CD4-positive, alpha-beta T cell (primary cell): ENCODE results near the gene MAN1A2. TPM values are rescaled to one million over a fixed set of nuclear protein-coding genes. Genes with fewer than 3 reads are reported as not detected.

ENCODE experiments used
- ATAC-seq: fragments of 200-7000 bp; cut with Tn5 transposase; one replicate; pipeline ENCODE4 v1.10.0; 2022; ENCODE audit warnings: mild to moderate bottlenecking; ENCODE audit not compliant: poor library complexity
- CTCF ChIA-PET: fragments of 350-600 bp; sonication (Branson Sonifier 250); formaldehyde crosslinking; loops from one replicate; lab custom pipeline; 2021; ENCODE audit warnings: antibody characterized with exemption, inconsistent platforms; lab: Charles Lee
- POLR2A ChIA-PET: fragments of 350-600 bp; sonication (Branson Sonifier 250); formaldehyde crosslinking; loops from one replicate; lab custom pipeline; 2021; ENCODE audit warnings: antibody characterized with exemption, inconsistent platforms; lab: Charles Lee
- DNase-seq, 14 experiments: peaks; one replicate each; pipeline ENCODE4 v3.0.0-alpha.2; 2013 to 2020; ENCODE audit warnings: mixed read lengths in 2 of 14
- H3K27ac ChIP-seq, 2 donors: one replicate each; pipeline versions ENCODE4 v1.5.1 to v1.7.0; 2013; ENCODE audit warnings: low read length in 2 of 2, low read depth in 1 of 2, mild to moderate bottlenecking in 1 of 2
- H3K27me3 ChIP-seq, 2 experiments: 1 replicate in 1 of 2; 2 replicates in 1 of 2; pipeline versions ENCODE4 v1.6.1 to v1.7.0; 2013; ENCODE audit warnings: low read length in 2 of 2, control low read depth in 1 of 2, mild to moderate bottlenecking in 1 of 2, moderate library complexity in 1 of 2; ENCODE audit not compliant: insufficient read depth in 2 of 2, control insufficient read depth in 1 of 2
- H3K36me3 ChIP-seq: one replicate; pipeline ENCODE4 v1.6.1; 2013; ENCODE audit warnings: low read length, control low read depth; ENCODE audit not compliant: insufficient read depth
- H3K4me1 ChIP-seq: one replicate; pipeline ENCODE4 v1.6.1; 2013; ENCODE audit warnings: low read length, control low read depth; ENCODE audit not compliant: insufficient read depth
- H3K4me3 ChIP-seq: one replicate; pipeline ENCODE4 v1.5.1; 2013; ENCODE audit warnings: mild to moderate bottlenecking, low read length, moderate library complexity
- H3K9me3 ChIP-seq, 2 experiments: 1 replicate in 1 of 2; 2 replicates in 1 of 2; pipeline versions ENCODE4 v1.6.1 to v1.7.0; 2013; ENCODE audit warnings: low read length in 2 of 2, mild to moderate bottlenecking in 2 of 2, control low read depth in 1 of 2, moderate library complexity in 1 of 2; ENCODE audit not compliant: control insufficient read depth in 1 of 2, insufficient read depth in 1 of 2
- H3K27ac Mint-ChIP-seq: one replicate; pipeline ENCODE4 v1.8.0; 2020; ENCODE audit warnings: mixed read lengths
- H3K27me3 Mint-ChIP-seq: one replicate; pipeline ENCODE4 v1.8.0; 2021; ENCODE audit warnings: mixed read lengths
- H3K36me3 Mint-ChIP-seq: one replicate; pipeline ENCODE4 v1.8.0; 2021; ENCODE audit warnings: low read depth, mixed read lengths
- H3K4me1 Mint-ChIP-seq: one replicate; pipeline ENCODE4 v1.8.0; 2021; ENCODE audit warnings: low read depth, mixed read lengths
- H3K4me3 Mint-ChIP-seq: one replicate; pipeline ENCODE4 v1.8.0; 2020; ENCODE audit warnings: mild to moderate bottlenecking, mixed read lengths
- H3K9me3 Mint-ChIP-seq: one replicate; pipeline ENCODE4 v1.8.0; 2020; ENCODE audit warnings: mixed read lengths
- CTCF ChIP-seq: fragments of 200-600 bp; IDR thresholded peaks from one replicate; pipeline ENCODE4 v1.8.0; 2022; ENCODE audit warnings: antibody characterized with exemption, mild to moderate bottlenecking
- intact Hi-C, 2 experiments: fragments of 100-400 bp; cut with DNase I in 1 of 2; cut with micrococcal nuclease in 1 of 2; formaldehyde crosslinking; loops; one replicate each; pipeline versions ENCODE4 v1.15.1 to v1.9.0; 2023 to 2025; cut with DNase I, micrococcal nuclease
- total RNA-seq, 174 experiments: library from RNA in 2 of 174; stranded (reverse) in 2 of 174; gene quantifications; one replicate each; pipeline ENCODE4 v1.2.3 and lab custom pipeline; 2021 to 2026

Gene MAN1A2
- total RNA-seq, 2 experiments from 2014 or later, result 45.6 to 49.7 TPM

- ChIA-PET CTCF (interaction anchor here (1.5 kb wide), 1 partner anchor 13 kb away, joined by 3 read pairs; no protein-coding TSS in a partner anchor), POLR2A (no interaction called here)
- ATAC-seq (no peak), DNase-seq (no peak)
- H3K27ac ChIP-seq, result no peak overlapping the region
- H3K36me3 ChIP-seq, result peaks cover 19% of the 10 kb centered on the region
- H3K27me3 ChIP-seq, result no peaks in the 10 kb centered on the region
- intact Hi-C loops, result loop anchor here in 1 of 2 experiments (10.0 kb wide), 1 partner anchor 112 kb away; no protein-coding TSS in a partner anchor
- Mint-ChIP-seq H3K9me3 (peaks cover 11% of the 10 kb centered on the region), H3K4me1 (no peaks in the 10 kb centered on the region), H3K4me3 (no peak overlapping the region), H3K27ac (no peak overlapping the region), H3K27me3 (no peaks in the 10 kb centered on the region), H3K36me3 (peaks cover 67% of the 10 kb centered on the region)
- H3K4me1 ChIP-seq, result no peaks in the 10 kb centered on the region
- no peak for TF ChIP-seq CTCF
- no peak overlapping the region for H3K4me3 ChIP-seq
- H3K9me3 ChIP-seq, result peaks cover 4 to 30% of the 10 kb centered on the region in 2 experiments
Measured at GRCh38 chr1:117427297-117427696, 60.0 kb downstream of the MAN1A2 start.

GRCh38 chr1:117433943-117434342, 66.7 kb downstream of the MAN1A2 start:
- Mint-ChIP-seq H3K9me3 (no peaks in the 10 kb centered on the region), H3K36me3 (peaks cover 6% of the 10 kb centered on the region), H3K27me3 (no peaks in the 10 kb centered on the region), H3K4me1 (peaks cover 17% of the 10 kb centered on the region), H3K4me3 (no peak overlapping the region), H3K27ac (no peak overlapping the region)
- Histone ChIP-seq H3K4me1 (no peaks in the 10 kb centered on the region), H3K9me3 (no peaks in the 10 kb centered on the region), H3K4me3 (no peak overlapping the region), H3K27ac (no peak overlapping the region), H3K27me3 (no peaks in the 10 kb centered on the region), H3K36me3 (no peaks in the 10 kb centered on the region)
- POLR2A ChIA-PET, result no interaction called here
- ATAC-seq (no peak), DNase-seq (no peak)
- TF ChIP-seq CTCF, result no peak
- intact Hi-C loops, result no loop called here
- CTCF ChIA-PET, result no interaction called here

GRCh38 chr1:117436513-117436912, 69.3 kb downstream of the MAN1A2 start:
- no peak overlapping the region for H3K27ac ChIP-seq
- CTCF ChIA-PET, result interaction anchor here (0.7 kb wide), 1 partner anchor 238 kb away, joined by 3 read pairs; no protein-coding TSS in a partner anchor

More at GRCh38 chr1:117436513-117436912, 69.3 kb downstream of the MAN1A2 start:
- TF ChIP-seq CTCF, result no peak
- no peak overlapping the region for H3K4me3 ChIP-seq
- Mint-ChIP-seq H3K27ac (no peak overlapping the region), H3K9me3 (no peaks in the 10 kb centered on the region), H3K4me3 (no peak overlapping the region), H3K36me3 (peaks cover 9% of the 10 kb centered on the region), H3K27me3 (no peaks in the 10 kb centered on the region), H3K4me1 (peaks cover 26% of the 10 kb centered on the region)
- POLR2A ChIA-PET, result no interaction called here
- no peaks in the 10 kb centered on the region for H3K9me3 ChIP-seq
- DNase-seq (no peak), ATAC-seq (no peak)
- H3K27me3 ChIP-seq, result no peaks in the 10 kb centered on the region
- intact Hi-C loops, result no loop called here
- no peaks in the 10 kb centered on the region for H3K36me3 ChIP-seq
- H3K4me1 ChIP-seq, result no peaks in the 10 kb centered on the region
